Astrocyte (in vitro differentiated cells and primary cell): ENCODE results near the gene CASKIN1.

Experiments
- CTCF ChIP-seq: IDR thresholded peaks from 2 replicates; pipeline ENCODE4 v1.5.1; 2011; ENCODE audit warnings: low read depth, mild to moderate bottlenecking, inconsistent platforms, low read length, moderate library complexity; ENCODE audit not compliant: insufficient read depth
- EZH2 ChIP-seq: IDR thresholded peaks from 2 replicates; pipeline ENCODE4 v1.6.1; 2012; ENCODE audit warnings: mild to moderate bottlenecking, low read length, inconsistent platforms; ENCODE audit not compliant: insufficient read depth

DNA sequence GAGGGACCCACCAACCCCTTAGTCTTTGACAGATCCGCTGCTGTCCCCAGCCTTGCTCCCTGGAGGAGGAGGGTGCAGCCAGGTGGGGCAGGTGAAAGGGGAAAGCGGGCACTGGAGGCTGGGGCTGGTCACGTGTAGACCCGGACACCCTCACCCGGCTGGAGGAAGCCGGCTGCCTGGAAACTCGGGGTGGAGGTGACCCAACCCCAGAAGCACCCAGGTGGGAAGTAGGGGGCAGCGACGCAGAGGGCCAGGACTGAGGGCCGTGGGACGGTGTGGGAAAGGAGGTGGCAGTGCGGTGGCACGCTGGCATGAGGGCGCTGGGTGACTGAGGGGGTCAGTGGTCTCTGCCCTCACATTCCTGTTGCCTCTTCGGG, 38.2 kb downstream of the CASKIN1 start:
- no peak for TF ChIP-seq CTCF
- TF ChIP-seq EZH2 = no peak
